GM18909 (cell line): ENCODE results near the gene AMFR.

Experiments used
- ATAC-seq: cut with Tn5 transposase; IDR thresholded peaks from one replicate; pipeline ENCODE4 v1.9.1; 2021; ENCODE audit warnings: mild to moderate bottlenecking; ENCODE audit not compliant: unreplicated experiment, poor library complexity

AMFR gene

GRCh38 chr16:56350491-56351405, 74.6 kb downstream of the AMFR start:
- no peak for ATAC-seq

- ATAC-seq = no peak
These were observed 75.6 kb downstream of the AMFR start for GRCh38 chr16:56349711-56350161.

GRCh38 chr16:56349086-56349415, 76.3 kb downstream of the AMFR start:
- ATAC-seq = no peak

GRCh38 chr16:56348168-56349085, 76.9 kb downstream of the AMFR start:
- no peak for ATAC-seq

- ATAC-seq = no peak
These were observed 77.7 kb downstream of the AMFR start for GRCh38 chr16:56347670-56348069.

GRCh38 chr16:56347166-56347565, 78.2 kb downstream of the AMFR start:
- no peak for ATAC-seq

GRCh38 chr16:56346131-56346890, 79.0 kb downstream of the AMFR start:
- no peak for ATAC-seq

GRCh38 chr16:56345406-56346050, 79.8 kb downstream of the AMFR start:
- no peak for ATAC-seq

- no peak for ATAC-seq
These were observed 80.6 kb downstream of the AMFR start for GRCh38 chr16:56344518-56345405.

- ATAC-seq = no peak
These were observed 81.5 kb downstream of the AMFR start for GRCh38 chr16:56343661-56344517.

GRCh38 chr16:56341656-56342399, 83.5 kb downstream of the AMFR start:
- no peak for ATAC-seq

- no peak for ATAC-seq
These were observed 84.4 kb downstream of the AMFR start for GRCh38 chr16:56340864-56341365.

GRCh38 chr16:56340416-56340815, 84.9 kb downstream of the AMFR start:
- ATAC-seq = no peak

- no peak for ATAC-seq
These were observed 85.7 kb downstream of the AMFR start for GRCh38 chr16:56339431-56340195.

GRCh38 chr16:56338566-56339318, 86.6 kb downstream of the AMFR start:
- no peak for ATAC-seq

- no peak for ATAC-seq
These were observed 87.5 kb downstream of the AMFR start for GRCh38 chr16:56337858-56338325.
